ENCODE measurements around the gene DCUN1D3.

DNA sequence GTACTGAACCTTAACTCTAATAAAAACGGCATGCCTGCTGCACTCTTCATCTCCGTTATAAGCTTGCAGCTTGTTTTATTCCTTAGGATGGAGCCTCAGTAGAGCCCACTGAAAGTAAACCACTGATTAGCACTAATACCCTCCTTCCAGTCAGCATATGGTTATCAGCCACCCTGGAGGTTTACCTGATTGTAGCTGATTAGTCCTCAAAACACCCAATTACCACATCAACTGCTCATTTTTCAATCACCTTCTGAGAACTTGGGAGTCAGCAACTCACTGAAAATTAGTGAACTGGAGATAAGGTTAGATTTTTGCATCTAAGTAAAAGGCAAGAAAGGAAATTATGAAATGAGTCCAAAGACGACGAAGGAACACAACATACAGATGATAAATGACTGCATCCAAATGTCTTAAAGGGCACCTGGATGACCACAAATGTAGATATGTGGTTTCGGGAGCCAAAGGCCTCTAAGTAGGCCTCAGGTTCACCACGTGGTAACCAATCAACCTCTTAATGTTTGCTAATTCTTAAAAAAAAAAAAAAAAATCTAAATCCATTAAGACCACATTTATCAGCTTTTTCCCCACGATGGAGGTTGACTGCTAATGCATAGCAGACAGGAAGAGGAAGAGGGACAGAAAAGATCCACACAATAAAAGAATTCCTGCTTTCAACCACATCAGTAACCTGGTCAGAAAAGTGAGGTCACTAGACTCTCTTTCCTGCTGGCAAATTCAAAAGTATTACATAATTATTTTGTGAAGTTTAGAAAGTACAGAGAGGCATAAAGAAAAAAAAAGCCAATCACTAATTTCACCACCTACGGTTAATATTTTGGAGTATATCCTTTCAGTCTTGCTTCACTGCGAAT, 28.0 kb downstream of the DCUN1D3 start:
- TF ChIP-seq, protein P1, sequence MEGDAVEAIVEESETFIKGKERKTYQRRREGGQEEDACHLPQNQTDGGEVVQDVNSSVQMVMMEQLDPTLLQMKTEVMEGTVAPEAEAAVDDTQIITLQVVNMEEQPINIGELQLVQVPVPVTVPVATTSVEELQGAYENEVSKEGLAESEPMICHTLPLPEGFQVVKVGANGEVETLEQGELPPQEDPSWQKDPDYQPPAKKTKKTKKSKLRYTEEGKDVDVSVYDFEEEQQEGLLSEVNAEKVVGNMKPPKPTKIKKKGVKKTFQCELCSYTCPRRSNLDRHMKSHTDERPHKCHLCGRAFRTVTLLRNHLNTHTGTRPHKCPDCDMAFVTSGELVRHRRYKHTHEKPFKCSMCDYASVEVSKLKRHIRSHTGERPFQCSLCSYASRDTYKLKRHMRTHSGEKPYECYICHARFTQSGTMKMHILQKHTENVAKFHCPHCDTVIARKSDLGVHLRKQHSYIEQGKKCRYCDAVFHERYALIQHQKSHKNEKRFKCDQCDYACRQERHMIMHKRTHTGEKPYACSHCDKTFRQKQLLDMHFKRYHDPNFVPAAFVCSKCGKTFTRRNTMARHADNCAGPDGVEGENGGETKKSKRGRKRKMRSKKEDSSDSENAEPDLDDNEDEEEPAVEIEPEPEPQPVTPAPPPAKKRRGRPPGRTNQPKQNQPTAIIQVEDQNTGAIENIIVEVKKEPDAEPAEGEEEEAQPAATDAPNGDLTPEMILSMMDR (IDR thresholded peaks at IDR 0.05) = no peak
- no peak for TF ChIP-seq POLR2A (IDR thresholded peaks at IDR 0.05)

All from uterus (tissue), 2 donors.